UCSD-AML1 (cell line): ENCODE data around the gene HNF1A.

Experiments used
- DNase-seq: peaks from one replicate; lab custom pipeline; 2025; ENCODE audit not compliant: unreplicated experiment; lab: John Stamatoyannopoulos, UW

HNF1A gene

DNA sequence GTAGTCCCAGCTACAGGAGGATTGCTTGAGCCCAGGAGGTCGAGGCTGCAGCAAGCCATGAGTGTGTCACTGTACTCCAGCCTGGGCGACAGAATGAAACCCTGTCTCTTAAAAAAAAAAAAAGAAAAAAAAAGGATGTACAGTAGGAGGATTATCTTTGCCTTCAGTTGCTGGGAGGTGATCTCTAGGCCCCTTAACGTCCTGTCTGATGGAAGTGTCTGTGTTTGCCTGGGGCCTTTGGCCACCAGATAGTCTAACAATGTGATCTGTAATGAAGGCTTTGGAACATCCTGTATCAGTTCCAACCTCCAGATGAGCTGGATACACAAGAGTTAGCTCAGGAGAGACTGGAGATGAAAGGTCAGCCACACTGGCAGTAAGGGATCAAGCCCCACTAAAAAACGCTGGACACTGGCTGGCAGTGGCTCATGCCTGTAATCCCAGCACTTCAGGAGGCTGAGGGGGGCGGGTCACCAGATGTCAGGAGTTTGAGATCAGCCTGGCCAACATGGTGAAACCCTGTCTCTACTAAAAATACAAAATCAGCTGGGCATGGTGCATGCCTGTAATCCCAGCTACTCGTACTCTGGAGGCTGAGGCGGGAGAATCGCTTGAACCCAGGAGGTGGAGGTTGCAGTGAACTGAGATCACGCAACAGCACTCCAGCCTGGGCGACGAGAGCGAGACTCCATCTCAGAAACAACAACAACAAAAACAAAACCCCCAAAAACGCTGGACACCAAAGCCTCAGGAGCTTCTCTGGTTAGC, 19.0 kb upstream of the HNF1A start:
- DNase-seq = no peak

DNA sequence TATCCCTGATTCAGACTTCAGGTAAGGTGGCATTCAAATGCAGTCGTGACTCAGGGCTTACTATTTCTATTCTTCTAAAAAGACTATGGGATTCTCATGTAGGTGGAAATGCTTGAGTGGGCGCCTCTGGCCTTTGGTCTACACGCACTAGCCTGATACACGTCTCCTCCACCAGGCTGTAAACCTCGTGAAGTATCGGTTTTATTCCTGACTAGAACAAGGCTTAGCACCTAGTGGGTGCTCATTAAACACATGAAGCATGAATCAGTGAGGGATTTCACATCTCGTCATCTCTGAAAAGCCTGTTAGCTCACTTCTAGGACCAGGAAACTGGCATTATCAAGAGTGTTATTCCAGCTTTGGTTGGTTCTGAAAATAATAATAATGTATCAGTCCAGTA, 17.7 kb upstream of the HNF1A start:
- DNase-seq = no peak

DNA sequence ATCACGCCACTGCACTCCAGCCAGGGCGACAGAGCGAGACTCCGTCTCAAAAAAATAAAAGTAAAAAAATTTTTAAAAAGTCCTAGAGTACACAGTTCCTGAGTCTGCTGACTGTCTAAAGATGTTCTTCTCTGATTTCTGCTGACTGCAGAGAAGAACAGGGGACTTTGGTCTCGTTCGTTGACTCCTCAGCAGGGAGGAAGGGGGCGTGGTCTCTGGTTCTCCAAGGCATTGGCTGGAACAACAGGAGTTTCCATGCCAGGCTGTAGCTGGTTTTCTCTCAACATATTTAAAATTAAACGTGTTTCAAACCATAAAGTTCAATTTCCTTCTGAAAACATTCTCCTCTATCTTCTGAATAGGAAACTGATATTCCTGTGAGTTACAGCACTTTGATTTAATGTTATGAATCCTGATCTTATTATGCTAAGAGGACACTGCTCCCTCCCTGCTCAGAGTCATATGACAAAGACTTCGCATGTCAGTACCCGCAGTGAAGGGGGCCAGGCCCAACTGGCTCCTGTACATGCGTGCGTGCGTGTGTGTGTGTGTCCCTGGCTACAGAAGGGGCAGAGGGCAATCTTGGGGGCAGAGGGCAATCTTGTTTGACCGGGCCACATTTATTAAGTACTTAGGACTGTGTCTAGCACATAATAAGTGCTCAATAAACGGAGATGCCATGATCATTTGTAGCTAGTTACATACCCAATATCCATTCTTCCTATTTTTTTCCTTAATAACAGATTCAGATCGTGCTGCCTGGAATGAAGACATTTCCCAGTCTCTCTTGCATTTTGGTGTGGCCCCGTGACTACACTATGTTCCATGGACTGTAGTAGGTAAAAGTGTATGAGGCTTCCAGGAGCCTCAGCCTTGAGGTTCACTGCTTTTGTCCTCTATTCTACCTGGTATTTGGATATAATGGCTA, 16.5 kb upstream of the HNF1A start:
- no peak for DNase-seq

DNA sequence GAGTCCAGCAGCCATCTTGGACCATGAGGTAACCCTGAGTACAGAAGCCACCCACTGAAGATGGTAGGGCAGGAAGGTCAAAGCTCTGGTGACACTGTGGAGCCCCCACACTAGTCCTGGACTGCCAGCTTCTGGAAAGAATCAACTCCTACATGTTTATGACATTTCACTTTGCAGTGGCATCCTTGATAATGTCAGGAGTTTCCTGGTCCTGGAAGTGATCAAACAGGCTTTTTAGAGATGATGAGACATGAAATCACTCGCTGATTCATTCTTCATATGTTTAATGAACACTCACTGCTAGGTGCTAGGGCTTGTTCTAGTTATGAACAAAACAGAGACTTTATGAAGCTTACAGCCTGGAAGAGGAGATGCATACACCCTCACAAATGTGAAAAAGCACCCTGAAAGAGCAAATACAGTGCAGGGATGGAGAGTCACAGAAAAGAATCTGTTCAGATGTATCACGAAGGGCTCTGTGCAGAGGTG, 15.8 kb upstream of the HNF1A start:
- no peak for DNase-seq

DNA sequence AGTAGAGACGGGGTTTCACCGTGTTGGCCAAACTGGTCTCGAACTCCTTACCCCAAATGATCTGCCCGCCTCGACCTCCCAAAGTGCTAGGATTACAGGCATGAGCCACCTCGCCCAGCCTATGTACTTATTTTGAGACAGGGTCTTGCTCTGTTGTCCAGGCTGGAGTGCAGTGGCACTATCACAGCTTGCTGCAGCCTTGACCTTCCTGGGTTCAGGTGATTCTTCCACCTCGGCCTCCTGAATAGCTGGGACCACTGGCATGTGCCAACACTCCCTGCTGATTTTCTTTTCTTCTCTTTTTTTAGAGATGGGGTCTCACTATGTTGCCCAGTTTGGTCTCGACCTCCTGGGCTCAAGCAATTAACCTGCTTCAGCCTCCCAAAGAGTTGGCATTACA, 14.0 kb upstream of the HNF1A start:
- DNase-seq = no peak

DNA sequence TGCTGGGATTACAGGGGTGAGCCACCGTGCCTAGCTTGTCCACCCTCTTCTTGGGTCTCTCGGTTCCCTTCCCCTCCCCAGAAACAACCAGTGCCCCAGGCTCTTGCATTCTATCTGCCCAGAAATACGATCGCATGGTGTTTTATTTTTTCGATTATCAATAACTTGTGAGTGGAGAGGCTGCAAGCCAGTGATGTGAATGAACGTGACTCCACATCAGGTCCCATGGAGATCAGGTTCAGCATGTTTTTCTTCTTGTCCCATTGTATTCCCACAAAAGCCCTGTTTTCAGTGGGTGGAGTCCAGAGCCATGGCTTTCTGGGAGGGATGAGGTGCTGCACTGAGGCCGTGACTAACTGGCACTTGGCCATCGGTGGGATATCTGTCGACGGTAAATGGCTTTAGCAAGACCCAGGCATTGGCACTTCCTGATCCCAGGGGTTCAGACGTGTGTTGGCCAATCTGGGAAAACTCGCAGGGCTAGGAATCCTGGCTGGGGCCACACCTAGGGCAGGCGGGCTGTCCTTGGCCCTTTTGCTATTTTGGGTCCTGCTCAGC, 12.7 kb upstream of the HNF1A start:
- DNase-seq = no peak

GRCh38 chr12:120970310-120970709, 8.0 kb upstream of the HNF1A start:
- no peak for DNase-seq

DNA sequence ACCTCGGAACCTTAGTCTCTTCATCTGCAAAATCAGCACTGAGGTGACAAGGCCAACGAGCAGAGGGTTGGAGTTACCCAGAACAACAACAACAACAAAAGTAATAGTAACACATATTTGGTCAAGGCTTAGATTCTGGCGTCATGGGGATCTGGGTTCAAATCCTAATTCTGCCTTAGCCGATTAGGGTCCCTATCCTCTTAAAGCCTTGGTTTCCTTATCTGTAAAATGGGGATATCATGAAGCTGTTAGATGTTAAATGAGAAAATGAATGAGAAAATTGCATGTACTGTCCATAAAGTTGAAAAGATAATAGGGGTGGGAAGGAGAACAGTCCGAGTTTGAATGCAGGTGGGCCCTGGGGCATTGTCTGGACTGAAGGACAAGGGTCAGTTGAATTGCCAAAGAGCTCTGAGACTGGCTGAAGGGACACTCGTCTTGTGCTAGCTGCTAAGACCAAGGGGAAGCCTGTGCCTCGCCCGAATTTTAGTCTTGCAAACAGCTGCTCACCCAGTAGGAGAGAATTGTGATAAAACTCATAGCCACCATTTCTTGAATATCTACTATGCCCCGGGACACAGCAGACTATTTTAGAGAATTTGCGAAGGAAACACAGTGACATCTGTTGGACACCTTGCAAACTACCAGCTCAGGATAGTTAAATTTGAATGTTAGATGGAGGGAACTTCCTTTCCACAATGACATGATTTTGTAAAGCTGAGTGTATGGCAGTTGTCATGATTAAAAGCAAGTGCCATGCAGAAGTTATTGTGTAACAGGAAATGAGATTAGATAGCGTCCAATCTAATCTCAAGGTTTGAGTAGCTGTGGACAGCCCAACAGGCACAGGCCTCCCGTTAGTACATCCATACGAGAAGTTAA, 6.8 kb upstream of the HNF1A start:
- no peak for DNase-seq

- no peak for DNase-seq
These were observed 5.3 kb upstream of the HNF1A start for GRCh38 chr12:120972870-120973543.

DNA sequence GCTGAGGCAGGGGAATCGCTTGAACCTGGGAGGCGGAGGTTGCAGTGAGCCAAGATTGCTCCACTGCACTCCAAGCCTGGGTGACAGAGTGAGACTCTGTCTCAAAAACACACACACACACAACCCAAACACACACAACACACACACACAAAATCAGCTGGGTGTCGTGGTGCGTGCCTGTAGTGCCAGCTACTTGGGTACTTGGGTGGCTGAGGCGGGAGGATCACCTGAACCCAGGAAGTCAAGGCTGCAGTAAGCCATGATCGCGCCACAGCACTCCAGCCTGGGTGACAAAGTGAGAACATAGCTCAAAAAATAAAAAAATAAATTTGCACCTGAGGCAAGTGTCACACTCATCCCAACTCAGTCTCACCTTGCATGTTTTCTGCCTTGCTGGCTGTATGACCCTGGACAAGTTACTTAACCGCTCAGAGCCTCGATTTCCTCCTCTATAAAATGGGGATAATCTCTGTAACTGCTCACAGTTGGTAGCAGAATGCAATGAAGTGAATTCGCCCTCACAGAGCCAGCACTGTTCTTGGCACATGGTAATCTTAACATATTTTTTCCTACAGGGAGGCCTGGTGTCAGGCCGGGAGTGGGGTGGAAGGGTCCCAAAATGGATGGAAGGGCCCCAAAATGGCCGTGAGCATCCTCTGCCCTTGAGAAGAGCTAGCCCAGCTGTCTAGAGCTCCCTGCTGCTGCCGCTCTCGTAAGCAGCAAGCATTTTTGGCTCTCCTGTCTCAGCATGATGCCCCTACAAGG, 630 bp upstream of the HNF1A start:
- no peak for DNase-seq

DNA sequence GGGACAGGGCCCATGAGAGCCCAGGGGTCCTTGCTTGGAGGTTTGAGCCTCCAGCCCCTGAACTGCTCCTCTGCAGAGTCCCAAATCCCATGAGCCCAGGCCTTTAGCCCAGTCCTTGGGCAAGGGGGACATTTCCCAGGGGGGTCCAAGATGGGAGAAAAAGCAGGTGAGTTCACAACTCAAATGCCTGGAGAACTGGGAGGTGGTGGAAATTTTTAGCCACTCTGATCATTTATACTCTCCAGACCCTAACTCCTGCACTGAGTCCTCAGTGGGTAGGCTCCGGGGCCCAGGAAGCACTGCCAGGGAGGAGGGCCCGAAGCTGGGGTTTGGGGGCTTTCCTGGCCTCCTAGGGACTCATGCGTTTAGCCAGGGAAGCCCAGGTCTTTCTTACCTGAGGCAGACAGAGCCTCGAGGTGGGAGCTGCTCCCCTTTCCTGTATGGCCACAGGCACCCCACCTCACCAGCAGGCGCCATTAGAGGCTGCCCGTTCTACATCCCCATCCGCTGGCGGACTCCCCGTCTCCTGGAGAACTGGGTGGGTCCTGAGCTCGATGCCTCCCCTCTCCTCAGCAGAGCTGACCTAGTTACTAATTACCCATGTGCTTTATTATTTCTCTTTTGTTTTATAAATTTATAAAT, 998 bp downstream of the HNF1A start:
- no peak for DNase-seq

GRCh38 chr12:120979862-120980696, 1.7 kb downstream of the HNF1A start:
- DNase-seq = no peak

DNA sequence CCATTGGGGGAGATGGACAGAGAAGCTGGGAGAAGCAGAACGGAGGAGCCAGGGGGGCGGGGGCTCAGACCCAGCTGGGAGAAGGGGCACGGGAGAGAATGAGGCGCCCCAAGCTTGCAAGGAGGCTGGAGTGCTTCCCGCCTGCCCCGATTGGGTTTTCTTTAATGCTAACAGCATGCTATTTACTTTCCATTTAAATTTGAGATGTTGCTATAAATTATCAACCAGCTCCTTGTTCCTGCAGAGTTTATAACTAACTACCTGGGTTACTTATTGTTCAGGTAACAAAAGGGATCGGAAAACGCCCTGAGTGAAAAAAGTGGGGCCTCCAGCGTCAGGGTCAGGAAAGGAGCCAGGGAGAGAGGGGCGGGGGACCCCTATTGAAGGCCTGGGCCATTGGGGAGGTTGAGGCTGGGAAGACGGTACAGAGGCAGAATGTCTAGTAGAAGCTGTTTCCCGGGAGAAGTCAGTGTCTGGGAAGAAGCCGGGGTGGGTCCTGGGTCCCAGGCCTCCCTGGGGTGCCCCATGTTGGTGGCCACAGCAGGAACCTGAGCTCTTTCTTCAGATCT, 2.5 kb downstream of the HNF1A start:
- DNase-seq = no peak

GRCh38 chr12:120981407-120981941, 3.1 kb downstream of the HNF1A start:
- DNase-seq = no peak

- DNase-seq = no peak
These were observed 4.3 kb downstream of the HNF1A start for GRCh38 chr12:120982659-120983058.

DNA sequence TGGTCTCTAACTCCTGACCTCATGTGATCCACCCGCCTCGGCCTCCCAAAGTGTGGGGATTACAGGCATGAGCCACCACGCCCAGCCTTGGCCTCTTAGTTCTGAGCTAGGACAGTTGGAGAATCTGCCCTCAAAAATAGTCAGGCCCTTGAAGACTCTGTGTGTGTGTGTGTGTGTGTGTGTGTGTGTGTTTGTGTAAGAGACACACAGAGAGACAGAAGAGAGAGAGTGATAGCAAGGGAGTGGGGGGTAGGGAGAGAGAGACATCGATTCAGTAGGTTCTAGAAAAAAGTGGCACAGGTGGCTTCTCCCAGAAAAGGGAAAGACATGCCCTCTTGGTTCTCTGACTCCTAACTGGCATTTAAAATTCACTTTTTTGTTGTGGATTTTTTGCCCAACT, 5.4 kb downstream of the HNF1A start:
- DNase-seq = no peak

DNA sequence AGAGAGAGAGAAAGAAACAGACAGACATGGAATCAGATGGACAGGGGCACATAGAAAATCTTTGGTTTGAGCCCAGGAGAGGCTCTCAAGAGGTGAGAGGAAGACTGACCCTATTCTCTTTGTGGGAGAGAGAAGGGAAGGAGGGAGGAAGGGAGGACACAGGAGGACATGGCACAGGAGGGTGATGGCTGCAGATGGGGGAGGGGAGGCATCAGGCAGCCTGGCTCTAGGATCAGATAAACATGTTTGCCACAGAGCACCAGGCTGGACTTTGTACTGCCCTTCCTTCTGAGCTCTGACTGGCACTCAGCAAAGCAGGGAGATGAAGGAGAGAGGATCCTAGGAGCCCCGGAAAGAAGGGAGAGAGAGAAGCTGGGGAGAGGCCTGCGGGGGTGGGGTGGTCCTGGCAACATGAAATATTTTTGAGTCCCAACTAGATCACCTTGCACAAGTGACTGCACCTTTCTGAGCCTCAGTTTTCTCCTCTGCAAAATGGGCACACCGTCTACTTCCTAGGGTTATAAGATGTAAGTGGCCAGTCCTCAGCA, 6.1 kb downstream of the HNF1A start:
- no peak for DNase-seq
